ENCODE measurements around the gene LCNL1. TPM values are rescaled to one million over a fixed set of nuclear protein-coding genes. Genes with fewer than 3 reads are reported as not detected.

LCNL1 gene
- under 1 TPM in 1 of 4 donors, not detected in 3; 0.19 TPM for total RNA-seq

- intact Hi-C loops (cut with DNase I), result no loop called here
- Histone ChIP-seq H3K27ac (peak within 1 kb of the TSS in 2 of 4 donors; percentile 65 to 71), H3K36me3 (no peaks in the 10 kb centered on the region), H3K9me3 (no peaks in the 10 kb centered on the region), H3K27me3 (peaks cover 3 to 61% (median 17%) of the 10 kb centered on the region in 4 donors), H3K4me3 (no peak within 1 kb of the TSS), H3K4me1 (peaks cover 0 to 38% (median 7%) of the 10 kb centered on the region in 3 donors)
- WGBS, 2 donors, result 63 to 100% methylated on average over 1 to 8 of the region's 18 CpGs
- DNase-seq, result no peak
- no peak for TF ChIP-seq POLR2A (IDR thresholded peaks at IDR 0.05)
- TF ChIP-seq CTCF (IDR thresholded peaks at IDR 0.05), result no peak
Observed at GRCh38 chr9:136982232-136983051, at the start of gene LCNL1. LCNL1 (plus strand) TSS chr9:136982993; CDS start chr9:136983587, 594 bp downstream.

GRCh38 chr9:136934277-136934676, 48.5 kb upstream of the LCNL1 start:
- Histone ChIP-seq H3K9me3 (no peaks in the 10 kb centered on the region), H3K27me3 (no peaks in the 10 kb centered on the region), H3K27ac (no peak overlapping the region), H3K36me3 (peaks cover 0 to 21% (median 0%) of the 10 kb centered on the region in 3 donors), H3K4me1 (peaks cover 0 to 10% (median 2%) of the 10 kb centered on the region in 3 donors), H3K4me3 (no peak overlapping the region)
- 66 to 68% methylated on average over 3 of the region's 3 CpGs for WGBS, 2 donors
- DNase-seq, result no peak
- intact Hi-C loops (cut with DNase I), result no loop called here
- no peak for TF ChIP-seq CTCF (IDR thresholded peaks at IDR 0.05)
- no peak for TF ChIP-seq POLR2A (IDR thresholded peaks at IDR 0.05)

- no peak overlapping the region for H3K27ac ChIP-seq
- H3K4me1 ChIP-seq, result peaks cover 0 to 10% (median 2%) of the 10 kb centered on the region in 3 donors
- H3K27me3 ChIP-seq, result no peaks in the 10 kb centered on the region
- H3K36me3 ChIP-seq, result peaks cover 5 to 35% (median 10%) of the 10 kb centered on the region in 3 donors
- H3K4me3 ChIP-seq, result no peak overlapping the region
- intact Hi-C loops (cut with DNase I), result no loop called here
- TF ChIP-seq POLR2A (IDR thresholded peaks at IDR 0.05) (no peak), CTCF (IDR thresholded peaks at IDR 0.05) (no peak)
- DNase-seq, result no peak
- H3K9me3 ChIP-seq, result no peaks in the 10 kb centered on the region
- WGBS, 2 donors, result 70 to 87% methylated on average over 2 to 3 of the region's 3 CpGs
Observed at GRCh38 chr9:136935651-136936050, 47.1 kb upstream of the LCNL1 start.

- no peaks in the 10 kb centered on the region for H3K9me3 ChIP-seq
Observed at GRCh38 chr9:136936645-136937170, 46.1 kb upstream of the LCNL1 start.

More at GRCh38 chr9:136936645-136937170, 46.1 kb upstream of the LCNL1 start:
- no peaks in the 10 kb centered on the region for H3K27me3 ChIP-seq
- peaks cover 16 to 45% (median 21%) of the 10 kb centered on the region in 3 donors for H3K36me3 ChIP-seq
- WGBS, 2 donors, result 86 to 91% methylated on average over 8 of the region's 8 CpGs
- no peak overlapping the region for H3K4me3 ChIP-seq
- no peak for TF ChIP-seq CTCF (IDR thresholded peaks at IDR 0.05)
- TF ChIP-seq POLR2A (IDR thresholded peaks at IDR 0.05), result no peak
- intact Hi-C loops (cut with DNase I), result no loop called here
- H3K4me1 ChIP-seq, result peaks cover 0 to 9% (median 2%) of the 10 kb centered on the region in 3 donors
- no peak overlapping the region for H3K27ac ChIP-seq
- no peak for DNase-seq
